Caco-2 (cell line): ENCODE measurements around the gene MRPS27. TPM values are rescaled to one million over a fixed set of nuclear protein-coding genes. Genes with fewer than 3 reads are reported as not detected.

Experiments
- BruUV-seq: library from RNA; stranded (reverse); fragments of 400-500 nt; replicated peaks from 2 replicates; lab custom pipeline; 2021; lab: Mats Ljungman, UMichigan
- CTCF ChIA-PET: fragments of 300-600 bp; sonication (Branson Sonifier 250); formaldehyde crosslinking; loops from one replicate; lab custom pipeline; 2022; ENCODE audit warnings: antibody characterized with exemption; lab: Charles Lee
- POLR2A ChIA-PET: fragments of 300-600 bp; sonication (Branson Sonifier 250); formaldehyde crosslinking; loops from one replicate; lab custom pipeline; 2022; ENCODE audit warnings: antibody characterized with exemption; lab: Charles Lee
- DNase-seq, 2 experiments: peaks; one replicate each; pipeline versions ENCODE4 v3.0.0 to v3.0.0-alpha.2; 2020 to 2022
- H3K27me3 ChIP-seq: replicated peaks from 2 replicates; pipeline ENCODE4 v1.6.0; 2011; ENCODE audit warnings: low read length; ENCODE audit not compliant: control insufficient read depth, insufficient read depth
- H3K36me3 ChIP-seq: 2 replicates; pipeline ENCODE4 v1.5.1; 2011; ENCODE audit warnings: low read length; ENCODE audit not compliant: control insufficient read depth, insufficient read depth
- H3K4me1 ChIP-seq: fragments of 250-450 bp; sonication (Bioruptor Pico); 2 replicates; pipeline ENCODE4 v1.5.1; 2020; ENCODE audit warnings: mild to moderate bottlenecking
- H3K4me3 ChIP-seq: 2 replicates; pipeline ENCODE4 v1.5.1; 2011; ENCODE audit warnings: low read depth, mild to moderate bottlenecking, control low read depth, low read length
- H3K9me3 ChIP-seq: fragments of 250-450 bp; sonication (Bioruptor Pico); 2 replicates; pipeline ENCODE4 v1.5.1; 2020; ENCODE audit warnings: mild to moderate bottlenecking, moderate library complexity
- H3K27ac Mint-ChIP-seq: one replicate; pipeline ENCODE4 v1.8.0; 2022; ENCODE audit warnings: mixed read lengths; ENCODE audit not compliant: unreplicated experiment
- H3K27me3 Mint-ChIP-seq: one replicate; pipeline ENCODE4 v1.8.0; 2022; ENCODE audit warnings: mixed read lengths; ENCODE audit not compliant: insufficient read depth, unreplicated experiment
- H3K36me3 Mint-ChIP-seq: one replicate; pipeline ENCODE4 v1.8.0; 2022; ENCODE audit warnings: mild to moderate bottlenecking, mixed read lengths; ENCODE audit not compliant: insufficient read depth, unreplicated experiment
- H3K4me1 Mint-ChIP-seq: one replicate; pipeline ENCODE4 v1.8.0; 2022; ENCODE audit warnings: low read depth, mixed read lengths; ENCODE audit not compliant: unreplicated experiment
- H3K4me3 Mint-ChIP-seq: one replicate; pipeline ENCODE4 v1.8.0; 2022; ENCODE audit warnings: mild to moderate bottlenecking, moderate library complexity, mixed read lengths; ENCODE audit not compliant: unreplicated experiment
- H3K9me3 Mint-ChIP-seq: one replicate; pipeline ENCODE4 v1.8.0; 2022; ENCODE audit warnings: mixed read lengths; ENCODE audit not compliant: unreplicated experiment
- CTCF ChIP-seq, 2 experiments: fragments of 200-600 bp in 1 of 2; IDR thresholded peaks; 1 replicate in 1 of 2; 2 replicates in 1 of 2; pipeline versions ENCODE4 v1.5.1 to v1.8.0; 2011 to 2022; ENCODE audit warnings: antibody characterized with exemption in 1 of 2, control low read depth in 1 of 2, inconsistent platforms in 1 of 2, low read depth in 1 of 2, low read length in 1 of 2, mild to moderate bottlenecking in 1 of 2, moderate library complexity in 1 of 2; ENCODE audit not compliant: insufficient read depth in 1 of 2, severe bottlenecking in 1 of 2, unreplicated experiment in 1 of 2
- intact Hi-C: fragments of 100-400 bp; cut with micrococcal nuclease; formaldehyde crosslinking; loops from one replicate; pipeline ENCODE4 v1.10.0; 2022; ENCODE audit not compliant: unreplicated experiment
- total RNA-seq: library from RNA; stranded (reverse); gene quantifications from 2 replicates; pipeline ENCODE4 v1.2.3, GENCODE V29; 2022

The MRPS27 gene
- total RNA-seq, 1 experiment from 2014 or later: 71.1 TPM

- ChIA-PET CTCF (no interaction called here), POLR2A (no interaction called here)
- Mint-ChIP-seq H3K27me3 (no peaks in the 10 kb centered on the region), H3K9me3 (no peaks in the 10 kb centered on the region), H3K4me1 (no peaks in the 10 kb centered on the region), H3K27ac (no peak overlapping the region), H3K36me3 (peaks cover 63% of the 10 kb centered on the region), H3K4me3 (no peak overlapping the region)
- no peaks in the 10 kb centered on the region for H3K27me3 ChIP-seq
- intact Hi-C loops: no loop called here
- H3K36me3 ChIP-seq: peaks cover 1% of the 10 kb centered on the region; the same call in 1 of the 2 replicates
- DNase-seq: no peak
- no peak overlapping the region for H3K4me3 ChIP-seq
- H3K9me3 ChIP-seq: no peaks in the 10 kb centered on the region
- no TSS peak for BruUV-seq
- no peaks in the 10 kb centered on the region for H3K4me1 ChIP-seq
- TF ChIP-seq CTCF (IDR thresholded peaks at IDR 0.05; ENCODE audit: insufficient read depth in 1 of 2, low read depth in 1 of 2, low read length in 1 of 2, severe bottlenecking in 1 of 2, unreplicated experiment in 1 of 2): no peak
These were observed 98.9 kb downstream of the MRPS27 start for GRCh38 chr5:72221099-72221498.

- BruUV-seq: no TSS peak
- Histone ChIP-seq H3K36me3 (peaks cover 1% of the 10 kb centered on the region; the same call in 1 of the 2 replicates), H3K4me3 (no peak overlapping the region), H3K9me3 (no peaks in the 10 kb centered on the region), H3K27me3 (no peaks in the 10 kb centered on the region), H3K4me1 (no peaks in the 10 kb centered on the region)
- H3K36me3 Mint-ChIP-seq: peaks cover 29% of the 10 kb centered on the region
- no peak for TF ChIP-seq CTCF (IDR thresholded peaks at IDR 0.05; ENCODE audit: insufficient read depth in 1 of 2, low read depth in 1 of 2, low read length in 1 of 2, severe bottlenecking in 1 of 2, unreplicated experiment in 1 of 2)
- H3K4me1 Mint-ChIP-seq: peaks cover 8% of the 10 kb centered on the region
- CTCF ChIA-PET: interaction anchor here (0.7 kb wide), 1 partner anchor 281 kb away, joined by 4 read pairs; no protein-coding TSS in a partner anchor
- DNase-seq: no peak
- intact Hi-C loops: no loop called here
- no peaks in the 10 kb centered on the region for H3K27me3 Mint-ChIP-seq
- POLR2A ChIA-PET: no interaction called here
- no peaks in the 10 kb centered on the region for H3K9me3 Mint-ChIP-seq
- no peak overlapping the region for H3K4me3 Mint-ChIP-seq
- no peak overlapping the region for H3K27ac Mint-ChIP-seq
These were observed 103.3 kb downstream of the MRPS27 start for GRCh38 chr5:72216756-72217155.

GRCh38 chr5:72214168-72214567 is 105.9 kb downstream of the MRPS27 start:
- POLR2A ChIA-PET: no interaction called here
- H3K4me1 Mint-ChIP-seq: peaks cover 8% of the 10 kb centered on the region
- no TSS peak for BruUV-seq

More at GRCh38 chr5:72214168-72214567, 105.9 kb downstream of the MRPS27 start:
- H3K27me3 ChIP-seq: no peaks in the 10 kb centered on the region
- H3K36me3 Mint-ChIP-seq: peaks cover 16% of the 10 kb centered on the region
- peaks cover 1% of the 10 kb centered on the region; the same call in 1 of the 2 replicates for H3K36me3 ChIP-seq
- no peaks in the 10 kb centered on the region for H3K27me3 Mint-ChIP-seq
- H3K4me1 ChIP-seq: no peaks in the 10 kb centered on the region
- no peak overlapping the region for H3K4me3 Mint-ChIP-seq
- TF ChIP-seq CTCF (IDR thresholded peaks at IDR 0.05; ENCODE audit: insufficient read depth in 1 of 2, low read depth in 1 of 2, low read length in 1 of 2, severe bottlenecking in 1 of 2, unreplicated experiment in 1 of 2): no peak
- H3K9me3 ChIP-seq: no peaks in the 10 kb centered on the region
- H3K9me3 Mint-ChIP-seq: no peaks in the 10 kb centered on the region
- no peak overlapping the region for H3K4me3 ChIP-seq
- CTCF ChIA-PET: no interaction called here
- H3K27ac Mint-ChIP-seq: no peak overlapping the region
- intact Hi-C loops: no loop called here
- no peak for DNase-seq
